GM23338 (cell line): ENCODE measurements around the gene CDK14. TPM values are rescaled to one million over a fixed set of nuclear protein-coding genes. Genes with fewer than 3 reads are reported as not detected.

Source experiments
- ATAC-seq: fragments of 200-7000 bp; cut with Tn5 transposase; 3 replicates; pipeline ENCODE4 v1.9.1; 2020
- DNase-seq: peaks from one replicate; pipeline ENCODE4 v3.0.0-alpha.2; 2015; ENCODE audit warnings: low spot score
- H2AFZ ChIP-seq: fragments of 200-600 bp; sonication (generic); 2 replicates; pipeline ENCODE4 v1.8.0; 2016; ENCODE audit warnings: antibody characterized with exemption, mild to moderate bottlenecking, moderate library complexity
- H3F3A ChIP-seq: fragments of 200-600 bp; sonication (generic); replicated peaks from 2 replicates; pipeline ENCODE4 v1.8.0; 2017; ENCODE audit warnings: antibody characterized with exemption, mixed run types, low read depth
- H3K27ac ChIP-seq: fragments of 200-600 bp; sonication (generic); 2 replicates; pipeline ENCODE4 v1.6.1; 2016; ENCODE audit warnings: low read depth
- H3K27me3 ChIP-seq: fragments of 200-600 bp; sonication (generic); 2 replicates; pipeline ENCODE4 v1.8.0; 2016; ENCODE audit warnings: mild to moderate bottlenecking, mixed run types, moderate library complexity; ENCODE audit not compliant: insufficient read depth
- H3K36me3 ChIP-seq: fragments of 200-600 bp; sonication (generic); 2 replicates; pipeline ENCODE4 v1.8.0; 2016; ENCODE audit warnings: mild to moderate bottlenecking; ENCODE audit not compliant: insufficient read depth
- H3K4me1 ChIP-seq: fragments of 200-600 bp; sonication (generic); 2 replicates; pipeline ENCODE4 v1.8.0; 2016; ENCODE audit warnings: mild to moderate bottlenecking, moderate library complexity; ENCODE audit not compliant: insufficient read depth
- H3K4me2 ChIP-seq: fragments of 200-600 bp; sonication (generic); 2 replicates; pipeline ENCODE4 v1.7.1; 2017; ENCODE audit warnings: mixed run types
- H3K4me3 ChIP-seq: fragments of 200-600 bp; sonication (generic); 2 replicates; pipeline ENCODE4 v1.6.1; 2016; ENCODE audit warnings: mixed run types
- H3K79me2 ChIP-seq: fragments of 200-600 bp; sonication (generic); replicated peaks from 2 replicates; pipeline ENCODE4 v1.8.0; 2017; ENCODE audit warnings: mild to moderate bottlenecking; ENCODE audit not compliant: insufficient read depth
- H3K9me2 ChIP-seq: fragments of 200-600 bp; sonication (generic); 2 replicates; pipeline ENCODE4 v1.8.0; 2017; ENCODE audit not compliant: insufficient read depth
- H4K20me1 ChIP-seq: fragments of 200-600 bp; sonication (generic); replicated peaks from 2 replicates; pipeline ENCODE4 v1.8.0; 2017; ENCODE audit warnings: mild to moderate bottlenecking; ENCODE audit not compliant: insufficient read depth
- H3K27ac Mint-ChIP-seq: 2 replicates; pipeline ENCODE4 v1.8.0; 2020; ENCODE audit warnings: inconsistent platforms, mild to moderate bottlenecking, moderate library complexity, mixed read lengths
- H3K27me3 Mint-ChIP-seq: 3 replicates; pipeline ENCODE4 v1.8.0; 2022; ENCODE audit warnings: low read depth, mild to moderate bottlenecking, moderate library complexity, mixed read lengths, inconsistent platforms; ENCODE audit not compliant: insufficient read depth, poor library complexity
- H3K36me3 Mint-ChIP-seq: 3 replicates; pipeline ENCODE4 v1.8.0; 2021; ENCODE audit warnings: low read depth, mild to moderate bottlenecking, inconsistent platforms, moderate library complexity, mixed read lengths
- H3K4me1 Mint-ChIP-seq: 3 replicates; pipeline ENCODE4 v1.8.0; 2020; ENCODE audit warnings: mild to moderate bottlenecking, inconsistent platforms, mixed read lengths
- H3K4me3 Mint-ChIP-seq: 3 replicates; pipeline ENCODE4 v1.8.0; 2021; ENCODE audit warnings: moderate library complexity, mild to moderate bottlenecking, inconsistent platforms, mixed read lengths
- H3K9me3 Mint-ChIP-seq: 3 replicates; pipeline ENCODE4 v1.8.0; 2020; ENCODE audit warnings: moderate library complexity, mild to moderate bottlenecking, inconsistent platforms, mixed read lengths
- CREB1 ChIP-seq: fragments of 250-450 bp; sonication (Bioruptor Pico); IDR thresholded peaks from 2 replicates; pipeline ENCODE4 v1.5.0; 2020; ENCODE audit warnings: low read depth, mild to moderate bottlenecking, moderate library complexity
- EZH2 ChIP-seq: fragments of 200-600 bp; sonication (generic); IDR thresholded peaks from one replicate; pipeline ENCODE4 v1.8.0; 2017; ENCODE audit warnings: antibody characterized with exemption, mild to moderate bottlenecking, low read depth; ENCODE audit not compliant: unreplicated experiment
- EZH2phosphoT487 ChIP-seq: fragments of 200-600 bp; sonication (generic); IDR thresholded peaks from one replicate; pipeline ENCODE4 v1.8.1; 2018; ENCODE audit warnings: antibody characterized with exemption; ENCODE audit not compliant: unreplicated experiment
- NANOG ChIP-seq: IDR thresholded peaks from 2 replicates; pipeline ENCODE4 v1.6.1; 2016; ENCODE audit warnings: antibody characterized with exemption, borderline replicate concordance
- POLR2AphosphoS5 ChIP-seq: IDR thresholded peaks from 2 replicates; pipeline ENCODE4 v1.6.1; 2016; ENCODE audit warnings: antibody characterized with exemption, low read depth
- STAT1 ChIP-seq: IDR thresholded peaks from one replicate; pipeline ENCODE4 v1.6.1; 2016; ENCODE audit warnings: antibody characterized with exemption; ENCODE audit not compliant: unreplicated experiment
- ZNF114 ChIP-seq: fragments of 250-450 bp; sonication (Bioruptor Pico); IDR thresholded peaks from 2 replicates; pipeline ENCODE4 v1.5.0; 2020; ENCODE audit warnings: mild to moderate bottlenecking, moderate library complexity
- ZNF331 ChIP-seq: fragments of 250-450 bp; sonication (Bioruptor Pico); IDR thresholded peaks from 2 replicates; pipeline ENCODE4 v1.5.0; 2020; ENCODE audit warnings: low read depth, mild to moderate bottlenecking, moderate library complexity
- polyA plus RNA-seq: library from polyadenylated mRNA; unstranded; fragments of >200 nt; fragmentation: Nextera tagmentation; extraction: Ambion mirVana; gene quantifications from 2 replicates; pipeline ENCODE4 v1.2.1, GENCODE V29; 2016
- total RNA-seq: library from RNA; depleted of rRNA; stranded (reverse); fragments of >200 nt; shearing (Covaris generic); gene quantifications from 2 replicates; pipeline ENCODE4 v1.2.3, GENCODE V29; 2014
- TF ChIP-seq, protein P1 (sequence below), 2 experiments: fragments of 200-600 bp in 1 of 2; sonication (generic) in 1 of 2; conservative IDR thresholded peaks; 2 replicates each; pipeline versions ENCODE4 v1.5.1 to v1.6.1; 2016 to 2017; ENCODE audit warnings: antibody characterized with exemption in 2 of 2, low read depth in 2 of 2, mild to moderate bottlenecking in 2 of 2, moderate library complexity in 1 of 2
- TF ChIP-seq, protein P2 (sequence below): fragments of 250-450 bp; sonication (Bioruptor Pico); IDR thresholded peaks from 2 replicates; pipeline ENCODE4 v1.5.0; 2020; ENCODE audit warnings: mild to moderate bottlenecking, moderate library complexity
- TF ChIP-seq, protein P3 (sequence below): IDR thresholded peaks from one replicate; pipeline ENCODE4 v1.6.1; 2018; ENCODE audit warnings: antibody characterized with exemption; ENCODE audit not compliant: unreplicated experiment

The CDK14 gene
- total and polyA plus RNA-seq, 2 experiments from 2014 or later = 11.2 to 24.0 TPM

DNA sequence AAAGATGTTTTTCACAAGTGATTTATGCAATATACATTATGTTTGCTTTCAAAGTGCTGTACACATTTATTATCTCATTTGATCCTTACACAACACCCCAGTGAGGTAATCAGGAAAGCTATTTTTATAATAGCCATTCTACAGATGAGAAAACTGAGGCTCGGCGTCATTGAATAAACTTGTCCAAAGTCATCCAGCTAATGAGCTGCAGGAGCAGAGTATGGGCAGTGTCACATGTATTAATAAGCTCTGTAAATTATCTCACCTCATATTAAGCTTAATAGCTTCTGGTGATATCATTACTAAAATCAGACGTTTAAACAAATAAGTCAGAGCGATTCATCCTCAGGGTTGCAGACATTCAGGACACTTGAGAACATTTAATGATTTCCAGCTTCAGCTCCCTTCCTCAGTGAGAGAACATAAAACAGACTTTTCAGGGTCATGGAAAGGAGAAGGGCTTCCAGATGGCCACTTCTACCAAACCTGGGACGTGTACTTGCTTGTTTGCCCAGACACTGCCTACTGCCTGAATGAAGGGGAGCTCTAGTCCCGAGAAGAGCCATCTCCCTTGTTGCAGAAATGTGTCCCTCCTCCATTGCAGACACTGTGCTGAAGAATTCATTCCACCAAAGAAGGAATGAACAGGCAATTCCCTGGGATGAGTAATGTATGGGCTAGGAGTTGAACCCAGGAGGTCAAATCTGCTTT lies 647.6 kb downstream of the CDK14 start:
- Mint-ChIP-seq H3K4me1 (no peaks in the 10 kb centered on the region), H3K4me3 (no peak overlapping the region), H3K27me3 (peaks cover 2% of the 10 kb centered on the region), H3K9me3 (no peaks in the 10 kb centered on the region), H3K27ac (no peak overlapping the region), H3K36me3 (no peaks in the 10 kb centered on the region)
- Histone ChIP-seq H3K27ac (no peak overlapping the region), H3K9me2 (peaks cover 11% of the 10 kb centered on the region; the same call in 1 of the 2 replicates), H3F3A (no peaks in the 10 kb centered on the region), H3K4me3 (no peak overlapping the region), H3K4me1 (no peaks in the 10 kb centered on the region), H3K79me2 (no peaks in the 10 kb centered on the region), H4K20me1 (no peaks in the 10 kb centered on the region), H3K4me2 (no peak overlapping the region), H3K27me3 (no peaks in the 10 kb centered on the region), H2AFZ (0 out of 2 replicates have a peak overlapping the region, but pooled peaks have one; percentile 5), H3K36me3 (no peaks in the 10 kb centered on the region)
- DNase-seq = no peak
- ATAC-seq = no peak
- TF ChIP-seq NANOG (no peak), POLR2AphosphoS5 (no peak), EZH2phosphoT487 (no peak), EZH2 (no peak), ZNF114 (CRISPR knock-in tag) (no peak), CREB1 (CRISPR knock-in tag) (no peak), ZNF331 (no peak), STAT1 (no peak)
- TF ChIP-seq, protein P1, sequence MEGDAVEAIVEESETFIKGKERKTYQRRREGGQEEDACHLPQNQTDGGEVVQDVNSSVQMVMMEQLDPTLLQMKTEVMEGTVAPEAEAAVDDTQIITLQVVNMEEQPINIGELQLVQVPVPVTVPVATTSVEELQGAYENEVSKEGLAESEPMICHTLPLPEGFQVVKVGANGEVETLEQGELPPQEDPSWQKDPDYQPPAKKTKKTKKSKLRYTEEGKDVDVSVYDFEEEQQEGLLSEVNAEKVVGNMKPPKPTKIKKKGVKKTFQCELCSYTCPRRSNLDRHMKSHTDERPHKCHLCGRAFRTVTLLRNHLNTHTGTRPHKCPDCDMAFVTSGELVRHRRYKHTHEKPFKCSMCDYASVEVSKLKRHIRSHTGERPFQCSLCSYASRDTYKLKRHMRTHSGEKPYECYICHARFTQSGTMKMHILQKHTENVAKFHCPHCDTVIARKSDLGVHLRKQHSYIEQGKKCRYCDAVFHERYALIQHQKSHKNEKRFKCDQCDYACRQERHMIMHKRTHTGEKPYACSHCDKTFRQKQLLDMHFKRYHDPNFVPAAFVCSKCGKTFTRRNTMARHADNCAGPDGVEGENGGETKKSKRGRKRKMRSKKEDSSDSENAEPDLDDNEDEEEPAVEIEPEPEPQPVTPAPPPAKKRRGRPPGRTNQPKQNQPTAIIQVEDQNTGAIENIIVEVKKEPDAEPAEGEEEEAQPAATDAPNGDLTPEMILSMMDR (conservative IDR thresholded peaks at IDR 0.05; ENCODE audit: low read depth in 2 of 2) = no peak
- TF ChIP-seq, protein P2, sequence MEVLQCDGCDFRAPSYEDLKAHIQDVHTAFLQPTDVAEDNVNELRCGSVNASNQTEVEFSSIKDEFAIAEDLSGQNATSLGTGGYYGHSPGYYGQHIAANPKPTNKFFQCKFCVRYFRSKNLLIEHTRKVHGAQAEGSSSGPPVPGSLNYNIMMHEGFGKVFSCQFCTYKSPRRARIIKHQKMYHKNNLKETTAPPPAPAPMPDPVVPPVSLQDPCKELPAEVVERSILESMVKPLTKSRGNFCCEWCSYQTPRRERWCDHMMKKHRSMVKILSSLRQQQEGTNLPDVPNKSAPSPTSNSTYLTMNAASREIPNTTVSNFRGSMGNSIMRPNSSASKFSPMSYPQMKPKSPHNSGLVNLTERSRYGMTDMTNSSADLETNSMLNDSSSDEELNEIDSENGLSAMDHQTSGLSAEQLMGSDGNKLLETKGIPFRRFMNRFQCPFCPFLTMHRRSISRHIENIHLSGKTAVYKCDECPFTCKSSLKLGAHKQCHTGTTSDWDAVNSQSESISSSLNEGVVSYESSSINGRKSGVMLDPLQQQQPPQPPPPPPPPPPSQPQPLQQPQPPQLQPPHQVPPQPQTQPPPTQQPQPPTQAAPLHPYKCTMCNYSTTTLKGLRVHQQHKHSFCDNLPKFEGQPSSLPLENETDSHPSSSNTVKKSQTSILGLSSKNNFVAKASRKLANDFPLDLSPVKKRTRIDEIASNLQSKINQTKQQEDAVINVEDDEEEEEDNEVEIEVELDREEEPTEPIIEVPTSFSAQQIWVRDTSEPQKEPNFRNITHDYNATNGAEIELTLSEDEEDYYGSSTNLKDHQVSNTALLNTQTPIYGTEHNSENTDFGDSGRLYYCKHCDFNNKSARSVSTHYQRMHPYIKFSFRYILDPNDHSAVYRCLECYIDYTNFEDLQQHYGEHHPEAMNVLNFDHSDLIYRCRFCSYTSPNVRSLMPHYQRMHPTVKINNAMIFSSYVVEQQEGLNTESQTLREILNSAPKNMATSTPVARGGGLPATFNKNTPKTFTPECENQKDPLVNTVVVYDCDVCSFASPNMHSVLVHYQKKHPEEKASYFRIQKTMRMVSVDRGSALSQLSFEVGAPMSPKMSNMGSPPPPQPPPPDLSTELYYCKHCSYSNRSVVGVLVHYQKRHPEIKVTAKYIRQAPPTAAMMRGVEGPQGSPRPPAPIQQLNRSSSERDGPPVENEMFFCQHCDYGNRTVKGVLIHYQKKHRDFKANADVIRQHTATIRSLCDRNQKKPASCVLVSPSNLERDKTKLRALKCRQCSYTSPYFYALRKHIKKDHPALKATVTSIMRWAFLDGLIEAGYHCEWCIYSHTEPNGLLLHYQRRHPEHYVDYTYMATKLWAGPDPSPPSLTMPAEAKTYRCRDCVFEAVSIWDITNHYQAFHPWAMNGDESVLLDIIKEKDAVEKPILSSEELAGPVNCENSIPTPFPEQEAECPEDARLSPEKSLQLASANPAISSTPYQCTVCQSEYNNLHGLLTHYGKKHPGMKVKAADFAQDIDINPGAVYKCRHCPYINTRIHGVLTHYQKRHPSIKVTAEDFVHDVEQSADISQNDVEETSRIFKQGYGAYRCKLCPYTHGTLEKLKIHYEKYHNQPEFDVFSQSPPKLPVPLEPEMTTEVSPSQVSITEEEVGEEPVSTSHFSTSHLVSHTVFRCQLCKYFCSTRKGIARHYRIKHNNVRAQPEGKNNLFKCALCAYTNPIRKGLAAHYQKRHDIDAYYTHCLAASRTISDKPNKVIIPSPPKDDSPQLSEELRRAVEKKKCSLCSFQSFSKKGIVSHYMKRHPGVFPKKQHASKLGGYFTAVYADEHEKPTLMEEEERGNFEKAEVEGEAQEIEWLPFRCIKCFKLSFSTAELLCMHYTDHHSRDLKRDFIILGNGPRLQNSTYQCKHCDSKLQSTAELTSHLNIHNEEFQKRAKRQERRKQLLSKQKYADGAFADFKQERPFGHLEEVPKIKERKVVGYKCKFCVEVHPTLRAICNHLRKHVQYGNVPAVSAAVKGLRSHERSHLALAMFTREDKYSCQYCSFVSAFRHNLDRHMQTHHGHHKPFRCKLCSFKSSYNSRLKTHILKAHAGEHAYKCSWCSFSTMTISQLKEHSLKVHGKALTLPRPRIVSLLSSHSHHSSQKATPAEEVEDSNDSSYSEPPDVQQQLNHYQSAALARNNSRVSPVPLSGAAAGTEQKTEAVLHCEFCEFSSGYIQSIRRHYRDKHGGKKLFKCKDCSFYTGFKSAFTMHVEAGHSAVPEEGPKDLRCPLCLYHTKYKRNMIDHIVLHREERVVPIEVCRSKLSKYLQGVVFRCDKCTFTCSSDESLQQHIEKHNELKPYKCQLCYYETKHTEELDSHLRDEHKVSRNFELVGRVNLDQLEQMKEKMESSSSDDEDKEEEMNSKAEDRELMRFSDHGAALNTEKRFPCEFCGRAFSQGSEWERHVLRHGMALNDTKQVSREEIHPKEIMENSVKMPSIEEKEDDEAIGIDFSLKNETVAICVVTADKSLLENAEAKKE (CRISPR knock-in tag) = no peak
- TF ChIP-seq, protein P3, sequence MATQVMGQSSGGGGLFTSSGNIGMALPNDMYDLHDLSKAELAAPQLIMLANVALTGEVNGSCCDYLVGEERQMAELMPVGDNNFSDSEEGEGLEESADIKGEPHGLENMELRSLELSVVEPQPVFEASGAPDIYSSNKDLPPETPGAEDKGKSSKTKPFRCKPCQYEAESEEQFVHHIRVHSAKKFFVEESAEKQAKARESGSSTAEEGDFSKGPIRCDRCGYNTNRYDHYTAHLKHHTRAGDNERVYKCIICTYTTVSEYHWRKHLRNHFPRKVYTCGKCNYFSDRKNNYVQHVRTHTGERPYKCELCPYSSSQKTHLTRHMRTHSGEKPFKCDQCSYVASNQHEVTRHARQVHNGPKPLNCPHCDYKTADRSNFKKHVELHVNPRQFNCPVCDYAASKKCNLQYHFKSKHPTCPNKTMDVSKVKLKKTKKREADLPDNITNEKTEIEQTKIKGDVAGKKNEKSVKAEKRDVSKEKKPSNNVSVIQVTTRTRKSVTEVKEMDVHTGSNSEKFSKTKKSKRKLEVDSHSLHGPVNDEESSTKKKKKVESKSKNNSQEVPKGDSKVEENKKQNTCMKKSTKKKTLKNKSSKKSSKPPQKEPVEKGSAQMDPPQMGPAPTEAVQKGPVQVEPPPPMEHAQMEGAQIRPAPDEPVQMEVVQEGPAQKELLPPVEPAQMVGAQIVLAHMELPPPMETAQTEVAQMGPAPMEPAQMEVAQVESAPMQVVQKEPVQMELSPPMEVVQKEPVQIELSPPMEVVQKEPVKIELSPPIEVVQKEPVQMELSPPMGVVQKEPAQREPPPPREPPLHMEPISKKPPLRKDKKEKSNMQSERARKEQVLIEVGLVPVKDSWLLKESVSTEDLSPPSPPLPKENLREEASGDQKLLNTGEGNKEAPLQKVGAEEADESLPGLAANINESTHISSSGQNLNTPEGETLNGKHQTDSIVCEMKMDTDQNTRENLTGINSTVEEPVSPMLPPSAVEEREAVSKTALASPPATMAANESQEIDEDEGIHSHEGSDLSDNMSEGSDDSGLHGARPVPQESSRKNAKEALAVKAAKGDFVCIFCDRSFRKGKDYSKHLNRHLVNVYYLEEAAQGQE = no peak
